ENCODE data around the gene MOB1B.
"Not testable (repeated sequence)": the region's sequence is repeated elsewhere in the genome, so short reads cannot be mapped to it uniquely, and the experiment has no call there.

The MOB1B gene

GRCh38 chr4:70958681-70959080 is 56.5 kb downstream of the MOB1B start:
- no peak for DNase-seq

- DNase-seq = no peak
Observed at GRCh38 chr4:70969076-70969475, 66.9 kb downstream of the MOB1B start.

GRCh38 chr4:70976252-70976651 is 74.1 kb downstream of the MOB1B start:
- no peak for DNase-seq

- no peak for DNase-seq
Observed at GRCh38 chr4:70979445-70980008, 77.4 kb downstream of the MOB1B start.

- no peak for DNase-seq
Observed at GRCh38 chr4:70980196-70980595, 78.0 kb downstream of the MOB1B start.

- no peak for DNase-seq
Observed at GRCh38 chr4:70984106-70984505, 81.9 kb downstream of the MOB1B start.

- no peak for DNase-seq
Observed at GRCh38 chr4:70984589-70984988, 82.4 kb downstream of the MOB1B start.

- DNase-seq = no peak
Observed at GRCh38 chr4:70991596-70991995, 89.4 kb downstream of the MOB1B start.

- DNase-seq = no peak
Observed at GRCh38 chr4:70992391-70992881, 90.3 kb downstream of the MOB1B start.

- DNase-seq = peak; percentile 79
Observed at GRCh38 chr4:70993181-70994068, 91.3 kb downstream of the MOB1B start, which contains the start of gene DCK. Gene DCK (plus strand): TSS chr4:70993649. CDS start chr4:70993836, 187 bp downstream.

GRCh38 chr4:70994069-70994366 is 91.8 kb downstream of the MOB1B start:
- no peak for DNase-seq

- no peak for DNase-seq
Observed at GRCh38 chr4:70994387-70995099, 92.4 kb downstream of the MOB1B start.

GRCh38 chr4:70996018-70996360 is 93.8 kb downstream of the MOB1B start:
- no peak for DNase-seq

- DNase-seq = no peak
Observed at GRCh38 chr4:70997036-70997435, 94.9 kb downstream of the MOB1B start.

GRCh38 chr4:70997546-70997945 is 95.4 kb downstream of the MOB1B start:
- DNase-seq = no peak

- not testable (repeated sequence) for DNase-seq
Observed at GRCh38 chr4:70999639-71000038, 97.5 kb downstream of the MOB1B start.

- DNase-seq = not testable (repeated sequence)
Observed at GRCh38 chr4:71001363-71001762, 99.2 kb downstream of the MOB1B start.

- DNase-seq = no peak
Observed at GRCh38 chr4:71004281-71004851, 102.2 kb downstream of the MOB1B start.

- DNase-seq = not testable (repeated sequence)
Observed at GRCh38 chr4:71005025-71005424, 102.9 kb downstream of the MOB1B start.

- DNase-seq = no peak
Observed at GRCh38 chr4:71006203-71006907, 104.2 kb downstream of the MOB1B start.

GRCh38 chr4:71008196-71008595 is 106.0 kb downstream of the MOB1B start:
- DNase-seq = no peak

- DNase-seq = no peak
Observed at GRCh38 chr4:71009086-71009485, 106.9 kb downstream of the MOB1B start.

All from T1000 (cell line).